SK-N-SH treated with all-trans-retinoic acid at 6 μM for 48 hours (cell line): ENCODE measurements around the gene CNPPD1.

ENCODE experiments used
- BACH2 ChIP-seq: fragments of 250-450 bp; sonication (Bioruptor Pico); IDR thresholded peaks from 2 replicates; pipeline ENCODE4 v1.9.0; 2021; ENCODE audit warnings: mild to moderate bottlenecking, borderline replicate concordance
- CSRNP3 ChIP-seq: fragments of 250-450 bp; sonication (Bioruptor Pico); IDR thresholded peaks from 2 replicates; pipeline ENCODE4 v1.5.1; 2021; ENCODE audit warnings: mild to moderate bottlenecking, moderate library complexity
- RARB ChIP-seq: fragments of 250-450 bp; sonication (Bioruptor Pico); IDR thresholded peaks from 2 replicates; pipeline ENCODE4 v1.8.0; 2021; ENCODE audit warnings: mild to moderate bottlenecking, moderate library complexity
- TSHZ2 ChIP-seq: fragments of 250-450 bp; sonication (Bioruptor Pico); IDR thresholded peaks from 2 replicates; pipeline ENCODE4 v1.5.0; 2020; ENCODE audit warnings: mild to moderate bottlenecking, moderate library complexity
- ZNF565 ChIP-seq: fragments of 450-650 bp; formaldehyde crosslinking; conservative IDR thresholded peaks from 2 replicates; pipeline ENCODE4 v1.5.0; 2020; ENCODE audit warnings: low read depth, mild to moderate bottlenecking, moderate library complexity
- TF ChIP-seq, protein P1 (sequence below): fragments of 250-450 bp; sonication (Bioruptor Pico); IDR thresholded peaks from 2 replicates; pipeline ENCODE4 v1.8.0; 2020; ENCODE audit warnings: mild to moderate bottlenecking, moderate library complexity, borderline replicate concordance

DNA sequence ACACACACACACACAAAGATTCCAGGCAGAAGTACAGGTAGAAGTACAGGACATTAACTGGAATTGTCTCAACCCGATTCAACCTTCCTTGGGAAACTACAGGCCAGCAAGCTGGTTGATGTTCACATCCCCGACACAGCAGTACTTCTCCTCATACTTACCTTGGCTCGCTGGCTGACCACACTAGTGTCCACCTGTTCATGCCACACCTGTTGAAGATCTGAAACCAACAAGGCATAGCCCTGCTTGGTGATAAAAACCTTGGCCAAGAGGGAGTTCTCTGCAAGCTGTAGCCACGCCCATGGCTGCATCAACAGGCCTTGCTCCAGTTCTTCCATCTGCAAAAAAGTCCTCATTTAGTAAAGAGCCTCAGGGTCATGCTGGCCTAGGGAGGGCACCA is 18.7 kb downstream of the CNPPD1 start:
- TF ChIP-seq TSHZ2 (CRISPR knock-in tag) (no peak), ZNF565 (CRISPR knock-in tag) (no peak), RARB (CRISPR knock-in tag) (no peak), CSRNP3 (CRISPR knock-in tag) (no peak), BACH2 (CRISPR knock-in tag) (no peak)
- TF ChIP-seq, protein P1, sequence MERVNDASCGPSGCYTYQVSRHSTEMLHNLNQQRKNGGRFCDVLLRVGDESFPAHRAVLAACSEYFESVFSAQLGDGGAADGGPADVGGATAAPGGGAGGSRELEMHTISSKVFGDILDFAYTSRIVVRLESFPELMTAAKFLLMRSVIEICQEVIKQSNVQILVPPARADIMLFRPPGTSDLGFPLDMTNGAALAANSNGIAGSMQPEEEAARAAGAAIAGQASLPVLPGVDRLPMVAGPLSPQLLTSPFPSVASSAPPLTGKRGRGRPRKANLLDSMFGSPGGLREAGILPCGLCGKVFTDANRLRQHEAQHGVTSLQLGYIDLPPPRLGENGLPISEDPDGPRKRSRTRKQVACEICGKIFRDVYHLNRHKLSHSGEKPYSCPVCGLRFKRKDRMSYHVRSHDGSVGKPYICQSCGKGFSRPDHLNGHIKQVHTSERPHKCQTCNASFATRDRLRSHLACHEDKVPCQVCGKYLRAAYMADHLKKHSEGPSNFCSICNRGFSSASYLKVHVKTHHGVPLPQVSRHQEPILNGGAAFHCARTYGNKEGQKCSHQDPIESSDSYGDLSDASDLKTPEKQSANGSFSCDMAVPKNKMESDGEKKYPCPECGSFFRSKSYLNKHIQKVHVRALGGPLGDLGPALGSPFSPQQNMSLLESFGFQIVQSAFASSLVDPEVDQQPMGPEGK (CRISPR knock-in tag), result no peak
